K562 (cell line): ENCODE data around the gene HOXA9. TPM values are rescaled to one million over a fixed set of nuclear protein-coding genes. Genes with fewer than 3 reads are reported as not detected.

Source experiments
- ATAC-seq: fragments of 200-7000 bp; cut with Tn5 transposase; 3 replicates; pipeline ENCODE4 v1.9.1; 2020; ENCODE audit warnings: moderate library complexity
- BruUV-seq: library from RNA; stranded (reverse); fragments of 400-500 nt; replicated peaks from 2 replicates; lab custom pipeline; 2021; lab: Mats Ljungman, UMichigan
- CTCF ChIA-PET: fragments of 300-600 bp; formaldehyde crosslinking; extraction: SDS; loops from one replicate; lab custom pipeline; 2021; ENCODE audit warnings: low intra/inter-chr PET ratio; lab: Yijun Ruan, JAX
- POLR2A ChIA-PET: fragments of 300-600, 350-650 bp; sonication (Branson Sonifier 250); formaldehyde crosslinking; extraction: SDS; loops from one replicate; lab custom pipeline; 2021; ENCODE audit warnings: antibody characterized with exemption, inconsistent platforms; lab: Yijun Ruan, JAX
- DNase-seq, 4 experiments: peaks; one replicate each; pipeline versions ENCODE4 v3.0.0 to v3.0.0-alpha.2; 2011 to 2018; ENCODE audit warnings: low spot score in 3 of 4, mixed read lengths in 3 of 4; ENCODE audit errors: extremely low read depth in 1 of 4
- FAIRE-seq: peaks from 2 replicates; lab custom pipeline; 2011; peaks lifted over from hg19 to GRCh38; lab: Jason Lieb, UNC
- H2AFZ ChIP-seq: 2 replicates; pipeline ENCODE4 v1.6.0; 2011; ENCODE audit warnings: low read depth, low read length, control low read depth, inconsistent platforms
- H3K27ac ChIP-seq: fragments of 200-600 bp; 3 replicates; pipeline ENCODE4 v1.8.0; 2011; ENCODE audit warnings: low read depth, mild to moderate bottlenecking, control low read depth, inconsistent platforms, low read length, moderate library complexity, mixed read lengths; ENCODE audit errors: extremely low read depth
- H3K27me3 ChIP-seq, 2 experiments: fragments of 300-600 bp in 1 of 2; 2 replicates in 1 of 2; 3 replicates in 1 of 2; pipeline versions ENCODE4 v1.6.0 to v1.8.0; 2011; ENCODE audit warnings: inconsistent platforms in 2 of 2, low read length in 2 of 2, mild to moderate bottlenecking in 1 of 2, mixed read lengths in 1 of 2, moderate library complexity in 1 of 2; ENCODE audit not compliant: control insufficient read depth in 2 of 2, insufficient read depth in 2 of 2
- H3K36me3 ChIP-seq: fragments of 300-600 bp; 3 replicates; pipeline ENCODE4 v1.8.0; 2011; ENCODE audit warnings: mild to moderate bottlenecking, low read length, inconsistent platforms; ENCODE audit not compliant: control insufficient read depth, insufficient read depth
- H3K4me1 ChIP-seq, 2 experiments: fragments of 200-600 bp in 1 of 2; replicated peaks in 1 of 2; 2 replicates in 1 of 2; 3 replicates in 1 of 2; pipeline versions ENCODE4 v1.5.1 to v1.8.0; 2011; ENCODE audit warnings: inconsistent platforms in 2 of 2, low read length in 2 of 2, mild to moderate bottlenecking in 1 of 2, mixed read lengths in 1 of 2, moderate library complexity in 1 of 2; ENCODE audit not compliant: control insufficient read depth in 2 of 2, insufficient read depth in 2 of 2
- H3K4me2 ChIP-seq: 2 replicates; pipeline ENCODE4 v1.6.1; 2011; ENCODE audit warnings: low read length, control low read depth, inconsistent platforms, mixed read lengths; ENCODE audit not compliant: insufficient read depth
- H3K4me3 ChIP-seq: fragments of 200-600 bp; sonication (generic), shearing (Covaris generic); 2 replicates; pipeline ENCODE4 v1.5.1; 2016; ENCODE audit warnings: control low read depth, inconsistent platforms
- H3K79me2 ChIP-seq: fragments of 200-600 bp; 3 replicates; pipeline ENCODE4 v1.8.0; 2011; ENCODE audit warnings: low read length, inconsistent platforms; ENCODE audit not compliant: control insufficient read depth, insufficient read depth
- H3K9ac ChIP-seq, 2 experiments: 2 replicates each; pipeline versions ENCODE4 v1.6.0 to v1.6.1; 2011; ENCODE audit warnings: low read depth in 2 of 2, low read length in 2 of 2, control low read depth in 1 of 2, inconsistent platforms in 1 of 2, mild to moderate bottlenecking in 1 of 2, mixed read lengths in 1 of 2; ENCODE audit not compliant: insufficient read depth in 1 of 2
- H3K9me1 ChIP-seq: one replicate; pipeline ENCODE4 v1.6.0; 2011; ENCODE audit warnings: inconsistent platforms, mild to moderate bottlenecking, low read length, moderate library complexity; ENCODE audit not compliant: control insufficient read depth, insufficient read depth
- H3K9me3 ChIP-seq: replicated peaks from 2 replicates; pipeline ENCODE4 v1.5.1; 2011; ENCODE audit warnings: low read depth, low read length, inconsistent platforms; ENCODE audit not compliant: control insufficient read depth, insufficient read depth
- H4K20me1 ChIP-seq: replicated peaks from 2 replicates; pipeline ENCODE4 v1.6.1; 2011; ENCODE audit warnings: low read length, inconsistent platforms, mixed read lengths; ENCODE audit not compliant: control insufficient read depth, insufficient read depth
- EP400 ChIP-seq: fragments of 450-650 bp; IDR thresholded peaks from 2 replicates; pipeline ENCODE4 v1.6.1; 2017; ENCODE audit warnings: antibody characterized with exemption, mild to moderate bottlenecking, moderate library complexity
- HMGN3 ChIP-seq: IDR thresholded peaks from 2 replicates; pipeline ENCODE4 v1.6.1; 2011; ENCODE audit warnings: borderline replicate concordance, low read depth, mild to moderate bottlenecking, mixed read lengths, low read length; ENCODE audit not compliant: insufficient read length; ENCODE audit errors: extremely low read depth
- NONO ChIP-seq, 2 experiments: fragments of 200-400 bp in 1 of 2; fragments of 450-650 bp in 1 of 2; formaldehyde crosslinking in 1 of 2; IDR thresholded peaks; 2 replicates each; pipeline ENCODE4 v1.6.1; 2017; ENCODE audit warnings: low read depth in 2 of 2, mild to moderate bottlenecking in 2 of 2, moderate library complexity in 2 of 2, low read length in 1 of 2
- POLR2G ChIP-seq: fragments of 200-400 bp; formaldehyde crosslinking; IDR thresholded peaks from 2 replicates; pipeline ENCODE4 v1.6.1; 2017; ENCODE audit warnings: low read depth, mild to moderate bottlenecking, antibody characterized with exemption, low read length, moderate library complexity
- RAD21 ChIP-seq, 2 experiments: fragments of 250-450 bp in 1 of 2; fragments of 450-650 bp in 1 of 2; sonication (Bioruptor Pico) in 1 of 2; formaldehyde crosslinking in 1 of 2; IDR thresholded peaks in 1 of 2; conservative IDR thresholded peaks in 1 of 2; 2 replicates each; pipeline versions ENCODE4 v1.4.0 to v1.8.0; 2020 to 2022; ENCODE audit warnings: mild to moderate bottlenecking in 2 of 2, moderate library complexity in 1 of 2
- TCF7 ChIP-seq: sonication (generic); IDR thresholded peaks from 2 replicates; pipeline ENCODE4 v1.6.1; 2016; ENCODE audit warnings: antibody characterized with exemption, borderline replicate concordance
- TFAP4 ChIP-seq: sonication (generic); formaldehyde crosslinking; IDR thresholded peaks from 2 replicates; pipeline ENCODE4 v1.8.0; 2022; ENCODE audit warnings: missing genetic modification reagents, mild to moderate bottlenecking, moderate library complexity, borderline replicate concordance
- THRAP3 ChIP-seq: fragments of 450-650 bp; IDR thresholded peaks from 2 replicates; pipeline ENCODE4 v1.6.1; 2016; ENCODE audit warnings: mild to moderate bottlenecking, inconsistent platforms, borderline replicate concordance
- TOE1 ChIP-seq, 2 experiments: fragments of 450-650 bp in 1 of 2; sonication (generic) in 1 of 2; formaldehyde crosslinking in 1 of 2; IDR thresholded peaks; 2 replicates each; pipeline versions ENCODE4 v1.7.1 to v1.8.0; 2016 to 2022; ENCODE audit warnings: borderline replicate concordance in 2 of 2, mild to moderate bottlenecking in 2 of 2, antibody characterized with exemption in 1 of 2, inconsistent platforms in 1 of 2, low read depth in 1 of 2, missing genetic modification reagents in 1 of 2, moderate library complexity in 1 of 2
- ZNF398 ChIP-seq: fragments of 250-450 bp; sonication (Bioruptor Pico); IDR thresholded peaks from 2 replicates; pipeline ENCODE4 v1.8.0; 2021; ENCODE audit warnings: moderate library complexity, mild to moderate bottlenecking, inconsistent platforms
- WGBS: fragments of 100-300 bp; shearing (Covaris generic); methylation state at CpG from one replicate; pipeline ENCODE4 v1.1.6; 2016; ENCODE audit warnings: low coverage, mixed read lengths; ENCODE audit not compliant: insufficient coverage; ENCODE audit errors: missing lambda C conversion rate; 5-methylcytosine and 5-hydroxymethylcytosine counted together
- in situ Hi-C: fragments of 300-500 bp; cut with MboI; formaldehyde crosslinking; loops from 4 replicates; pipeline ENCODE4 v1.15.0; 2018; ENCODE audit warnings: inconsistent platforms, mixed read lengths
- intact Hi-C: fragments of 100-400 bp; cut with micrococcal nuclease; formaldehyde crosslinking; loops from 2 replicates; pipeline ENCODE4 v1.14.2; 2022
- polyA plus RNA-seq, 8 experiments: library from polyadenylated mRNA; depleted of rRNA in 4 of 8; stranded (reverse) in 5 of 8; unstranded in 3 of 8; fragments of >200 nt; fragmentation: Nextera tagmentation in 2 of 8; fragmentation: Illumina TruSeq in 1 of 8; extraction: Ambion mirVana in 2 of 8; extraction: Trizol in 1 of 8; gene quantifications; 2 replicates each; pipeline versions ENCODE4 v1.2.1 to v1.2.3, GENCODE V29; 2011 to 2014; ENCODE audit warnings: inconsistent platforms in 1 of 8, missing spikeins in 1 of 8
- total RNA-seq, 7 experiments: library from RNA; depleted of rRNA in 6 of 7; stranded (reverse); fragments of >200 nt in 6 of 7; fragmentation: Illumina TruSeq in 2 of 7; extraction: Trizol in 2 of 7; gene quantifications; 2 replicates each; pipeline versions ENCODE4 v1.2.1 to v1.2.3, GENCODE V29; 2011 to 2021; ENCODE audit warnings: low replicate concordance in 1 of 7

HOXA9 gene
- total and polyA plus RNA-seq, 9 of the 15 experiments (the other 6 are each of a cell fraction or from before 2014, with no cell fraction given) = not detected

- no peaks in the 10 kb centered on the region for H3K9me3 ChIP-seq
- in situ Hi-C loops = loop anchor here (5.0 to 10.0 kb wide), 4 partner anchors 372 to 815 kb away; no protein-coding TSS in a partner anchor
- no peak overlapping the region for H2AFZ ChIP-seq
- peaks cover 0 to 17% of the 10 kb centered on the region in 2 experiments; a peak in 2 of 5 replicates for H3K4me1 ChIP-seq
- 0% methylated on average over 3 of the region's 3 CpGs for WGBS
- 0 out of 2 replicates have a peak, but pooled peaks cover 8% of the 10 kb centered on the region for H4K20me1 ChIP-seq
- no TSS peak for BruUV-seq
- no peak overlapping the region for H3K9ac ChIP-seq
- no peaks in the 10 kb centered on the region for H3K36me3 ChIP-seq
- no peak overlapping the region for H3K27ac ChIP-seq
- DNase-seq (no peak), FAIRE-seq (no peak), ATAC-seq (no peak)
- intact Hi-C loops = no loop called here
- H3K4me2 ChIP-seq = no peak overlapping the region
- H3K27me3 ChIP-seq = peaks cover 48 to 72% of the 10 kb centered on the region in 2 experiments
- no peaks in the 10 kb centered on the region for H3K79me2 ChIP-seq
- ChIA-PET CTCF (no interaction called here), POLR2A (interaction anchor here (0.6 kb wide), 1 partner anchor 1946 kb away, joined by 3 read pairs; no protein-coding TSS in a partner anchor)
- no peaks in the 10 kb centered on the region for H3K9me1 ChIP-seq
- no peak overlapping the region for H3K4me3 ChIP-seq
- TF ChIP-seq HMGN3 (no peak), THRAP3 (no peak), ZNF398 (CRISPR knock-in tag) (no peak), NONO (IDR thresholded peaks at IDR 0.05; ENCODE audit: low read depth in 2 of 2, low read length in 1 of 2) (no peak), EP400 (no peak), POLR2G (no peak), TCF7 (no peak), TFAP4 (CRISPR knock-in tag) (no peak), RAD21 (CRISPR knock-in tag; conservative IDR thresholded peaks at IDR 0.05 in 1 of 2, IDR thresholded peaks at IDR 0.05 in 1 of 2) (no peak), TOE1 (IDR thresholded peaks at IDR 0.05; ENCODE audit: borderline replicate concordance) (no peak), TOE1 (CRISPR knock-in tag; IDR thresholded peaks at IDR 0.05; ENCODE audit: borderline replicate concordance, low read depth) (no peak)
These were observed 37.5 kb upstream of the HOXA9 start for GRCh38 chr7:27202862-27203134.
